H9 (cell line): Measurements from ENCODE around the gene PIP4K2A. TPM values are rescaled to one million over a fixed set of nuclear protein-coding genes. Genes with fewer than 3 reads are reported as not detected.

Experiments used
- DNase-seq: peaks from one replicate; pipeline ENCODE4 v3.0.0-alpha.2; 2017
- H2AFZ ChIP-seq: one replicate; pipeline ENCODE4 v1.6.1; 2013; ENCODE audit warnings: mild to moderate bottlenecking, low read length, control low read depth, moderate library complexity
- H2AK5ac ChIP-seq: 2 replicates; pipeline ENCODE4 v1.6.1; 2013; ENCODE audit warnings: low read length, control low read depth, mixed read lengths; ENCODE audit not compliant: insufficient read length
- H2BK120ac ChIP-seq: one replicate; pipeline ENCODE4 v1.6.1; 2013; ENCODE audit warnings: low read depth, mild to moderate bottlenecking, low read length, control low read depth, inconsistent platforms; ENCODE audit not compliant: poor library complexity, severe bottlenecking
- H2BK12ac ChIP-seq: 2 replicates; pipeline ENCODE4 v1.6.1; 2013; ENCODE audit warnings: low read length, control low read depth, mixed read lengths, low read depth; ENCODE audit not compliant: insufficient read length
- H2BK15ac ChIP-seq: 2 replicates; pipeline ENCODE4 v1.6.1; 2013; ENCODE audit warnings: low read depth, low read length, control low read depth
- H2BK20ac ChIP-seq: one replicate; pipeline ENCODE4 v1.6.1; 2013; ENCODE audit warnings: low read depth, mild to moderate bottlenecking, low read length, control low read depth, inconsistent platforms; ENCODE audit not compliant: poor library complexity, severe bottlenecking
- H2BK5ac ChIP-seq: 2 replicates; pipeline ENCODE4 v1.6.1; 2013; ENCODE audit warnings: low read length, control low read depth, mixed read lengths; ENCODE audit not compliant: insufficient read length
- H3K14ac ChIP-seq: 2 replicates; pipeline ENCODE4 v1.6.1; 2013; ENCODE audit warnings: low read length, control low read depth; ENCODE audit not compliant: insufficient read depth
- H3K18ac ChIP-seq: 2 replicates; pipeline ENCODE4 v1.6.1; 2013; ENCODE audit warnings: low read depth, mild to moderate bottlenecking, mixed read lengths, low read length, control low read depth; ENCODE audit not compliant: insufficient read length
- H3K23ac ChIP-seq: 2 replicates; pipeline ENCODE4 v1.6.1; 2013; ENCODE audit warnings: low read length, control low read depth, mixed read lengths, low read depth; ENCODE audit not compliant: insufficient read length
- H3K23me2 ChIP-seq: 2 replicates; pipeline ENCODE4 v1.6.1; 2013; ENCODE audit warnings: low read depth, mild to moderate bottlenecking, mixed read lengths, low read length, control low read depth; ENCODE audit not compliant: insufficient read length, poor library complexity, severe bottlenecking
- H3K27ac ChIP-seq: 2 replicates; pipeline ENCODE4 v1.5.1; 2013; ENCODE audit warnings: low read length, control low read depth, mixed read lengths, low read depth; ENCODE audit not compliant: insufficient read length
- H3K27me3 ChIP-seq: 2 replicates; pipeline ENCODE4 v1.6.1; 2013; ENCODE audit warnings: low read length, control low read depth, inconsistent platforms; ENCODE audit not compliant: insufficient read depth
- H3K4ac ChIP-seq: 2 replicates; pipeline ENCODE4 v1.6.1; 2013; ENCODE audit warnings: low read depth, mild to moderate bottlenecking, control low read depth, inconsistent platforms, low read length, moderate library complexity
- H3K4me1 ChIP-seq: 2 replicates; pipeline ENCODE4 v1.6.1; 2013; ENCODE audit warnings: low read length, control low read depth, inconsistent platforms; ENCODE audit not compliant: insufficient read depth
- H3K4me2 ChIP-seq: 2 replicates; pipeline ENCODE4 v1.6.1; 2013; ENCODE audit warnings: low read length, control low read depth, mixed read lengths; ENCODE audit not compliant: insufficient read length, insufficient read depth
- H3K56ac ChIP-seq: 2 replicates; pipeline ENCODE4 v1.6.1; 2013; ENCODE audit warnings: low read depth, mild to moderate bottlenecking, mixed read lengths, low read length, control low read depth; ENCODE audit not compliant: insufficient read length
- H3K79me1 ChIP-seq: 2 replicates; pipeline ENCODE4 v1.6.1; 2013; ENCODE audit warnings: low read depth, mild to moderate bottlenecking, moderate library complexity, low read length, control low read depth, inconsistent platforms; ENCODE audit not compliant: insufficient read depth, poor library complexity, severe bottlenecking
- H3K79me2 ChIP-seq: 2 replicates; pipeline ENCODE4 v1.6.1; 2013; ENCODE audit warnings: low read length, control low read depth, inconsistent platforms; ENCODE audit not compliant: insufficient read depth
- H3K9ac ChIP-seq: 2 replicates; pipeline ENCODE4 v1.6.1; 2013; ENCODE audit warnings: low read length, control low read depth, mixed read lengths; ENCODE audit not compliant: insufficient read length; ENCODE audit errors: extremely low read depth
- H3K9me3 ChIP-seq: one replicate; pipeline ENCODE4 v1.6.1; 2013; ENCODE audit warnings: low read depth, low read length, inconsistent platforms; ENCODE audit not compliant: control insufficient read depth
- H3T11ph ChIP-seq: one replicate; pipeline ENCODE4 v1.6.1; 2013; ENCODE audit warnings: mild to moderate bottlenecking, low read length, control low read depth, inconsistent platforms
- H4K20me1 ChIP-seq: one replicate; pipeline ENCODE4 v1.6.1; 2013; ENCODE audit not compliant: control insufficient read depth, insufficient read length, insufficient read depth
- H4K5ac ChIP-seq: 2 replicates; pipeline ENCODE4 v1.6.1; 2013; ENCODE audit warnings: low read depth, mild to moderate bottlenecking, mixed read lengths, low read length, control low read depth; ENCODE audit not compliant: insufficient read length
- H4K8ac ChIP-seq: replicated peaks from 2 replicates; pipeline ENCODE4 v1.6.1; 2013; ENCODE audit warnings: low read length, control low read depth, mixed read lengths, low read depth; ENCODE audit not compliant: insufficient read length
- H4K91ac ChIP-seq: 2 replicates; pipeline ENCODE4 v1.6.1; 2013; ENCODE audit warnings: low read depth, mild to moderate bottlenecking, moderate library complexity, mixed read lengths, low read length, control low read depth; ENCODE audit not compliant: insufficient read length
- H3K27ac Mint-ChIP-seq, 3 experiments: 2 replicates in 2 of 3; 3 replicates in 1 of 3; pipeline ENCODE4 v1.8.0; 2020 to 2021; ENCODE audit warnings: mixed read lengths in 3 of 3, mild to moderate bottlenecking in 1 of 3, moderate library complexity in 1 of 3
- H3K27me3 Mint-ChIP-seq: 2 replicates; pipeline ENCODE4 v1.8.0; 2021; ENCODE audit warnings: low read depth, mild to moderate bottlenecking, moderate library complexity, mixed read lengths
- H3K36me3 Mint-ChIP-seq, 3 experiments: 2 replicates in 2 of 3; 3 replicates in 1 of 3; pipeline ENCODE4 v1.8.0; 2020 to 2021; ENCODE audit warnings: low read depth in 3 of 3, mixed read lengths in 3 of 3; ENCODE audit not compliant: insufficient read depth in 1 of 3
- H3K4me1 Mint-ChIP-seq, 2 experiments: 2 replicates each; pipeline ENCODE4 v1.8.0; 2020; ENCODE audit warnings: mixed read lengths in 2 of 2
- H3K4me3 Mint-ChIP-seq, 2 experiments: 2 replicates in 1 of 2; 3 replicates in 1 of 2; pipeline ENCODE4 v1.8.0; 2020 to 2021; ENCODE audit warnings: mild to moderate bottlenecking in 2 of 2, mixed read lengths in 2 of 2, moderate library complexity in 1 of 2
- H3K9me3 Mint-ChIP-seq, 2 experiments: 2 replicates in 1 of 2; 3 replicates in 1 of 2; pipeline ENCODE4 v1.8.0; 2020; ENCODE audit warnings: mild to moderate bottlenecking in 2 of 2, mixed read lengths in 2 of 2, moderate library complexity in 1 of 2
- CTCF ChIP-seq: fragments of 200-600 bp; sonication (generic); conservative IDR thresholded peaks from 3 replicates; pipeline ENCODE4 v1.8.0; 2021; ENCODE audit warnings: antibody characterized with exemption, mild to moderate bottlenecking
- WGBS: extraction: QIAGEN DNeasy Blood & Tissue Kit; methylation state at CpG from one replicate; pipeline ENCODE4 v1.1.7; 2013; ENCODE audit warnings: missing lambda C conversion rate, low lambda C conversion rate, mixed read lengths; ENCODE audit not compliant: insufficient read length; ENCODE audit errors: extremely low coverage; 5-methylcytosine and 5-hydroxymethylcytosine counted together
- total RNA-seq: library from RNA; stranded (reverse); gene quantifications from 2 replicates; pipeline ENCODE4 v1.2.1, GENCODE V29; 2021

Gene PIP4K2A
- total RNA-seq, 1 experiment from 2014 or later = 33.6 TPM

GRCh38 chr10:22621726-22622125 lies 92.7 kb downstream of the PIP4K2A start:
- no peak overlapping the region for H2BK15ac ChIP-seq
- no peak overlapping the region for H3K9ac ChIP-seq
- Mint-ChIP-seq H3K36me3 (no peaks in the 10 kb centered on the region), H3K4me1 (peaks cover 72 to 78% of the 10 kb centered on the region in 2 experiments), H3K9me3 (no peaks in the 10 kb centered on the region), H3K27ac (no peak overlapping the region; a peak in 1 of 7 replicates), H3K27me3 (no peaks in the 10 kb centered on the region), H3K4me3 (no peak overlapping the region)
- no peak for TF ChIP-seq CTCF
- H4K20me1 ChIP-seq = no peaks in the 10 kb centered on the region
- no peak overlapping the region for H2BK5ac ChIP-seq
- H4K5ac ChIP-seq = no peak overlapping the region
- no peak overlapping the region for H3K56ac ChIP-seq
- DNase-seq = no peak
- no peak overlapping the region for H3K27ac ChIP-seq
- H3K9me3 ChIP-seq = no peaks in the 10 kb centered on the region
- no peak overlapping the region for H4K8ac ChIP-seq
- peaks cover 7% of the 10 kb centered on the region; the same call in 1 of the 2 replicates for H3K4me1 ChIP-seq
- H4K91ac ChIP-seq = no peak overlapping the region
- H3K23me2 ChIP-seq = no peaks in the 10 kb centered on the region
- no peak overlapping the region for H3T11ph ChIP-seq
- H3K18ac ChIP-seq = no peak overlapping the region
- no peak overlapping the region for H2BK12ac ChIP-seq
- H3K27me3 ChIP-seq = no peaks in the 10 kb centered on the region
- no peak overlapping the region for H2AK5ac ChIP-seq
- no peak overlapping the region for H2AFZ ChIP-seq
- H3K4ac ChIP-seq = no peak overlapping the region
- H3K79me2 ChIP-seq = peaks cover 11% of the 10 kb centered on the region; the same call in 1 of the 2 replicates
- H3K14ac ChIP-seq = no peak overlapping the region
- H2BK120ac ChIP-seq = no peak overlapping the region
- H3K79me1 ChIP-seq = no peaks in the 10 kb centered on the region
- no peak overlapping the region for H3K4me2 ChIP-seq
- no CpG with 5 or more reads among the region's 3 CpGs for WGBS
- no peak overlapping the region for H2BK20ac ChIP-seq
- no peak overlapping the region for H3K23ac ChIP-seq
